T-helper 17 cell (primary cell): ENCODE results near the gene UBAC1. TPM values are rescaled to one million over a fixed set of nuclear protein-coding genes. Genes with fewer than 3 reads are reported as not detected.

Source experiments
- ATAC-seq: fragments of 150-1000 bp; cut with Tn5 transposase; 2 replicates; pipeline ENCODE4 v1.10.0; 2021; ENCODE audit warnings: mild to moderate bottlenecking, moderate library complexity
- DNase-seq, 3 donors: peaks; one replicate each; pipeline versions ENCODE4 v3.0.0 to v3.0.0-alpha.2; 2020 to 2021
- H3K9me3 ChIP-seq: one replicate; pipeline ENCODE4 v1.7.0; 2013; ENCODE audit warnings: low read length, mild to moderate bottlenecking; ENCODE audit not compliant: control insufficient read depth, poor library complexity, severe bottlenecking
- H3K27ac Mint-ChIP-seq: one replicate; pipeline ENCODE4 v1.8.0; 2022; ENCODE audit warnings: mild to moderate bottlenecking, moderate library complexity, mixed read lengths
- H3K27me3 Mint-ChIP-seq: one replicate; pipeline ENCODE4 v1.8.0; 2022; ENCODE audit warnings: mixed read lengths
- H3K36me3 Mint-ChIP-seq: one replicate; pipeline ENCODE4 v1.8.0; 2022; ENCODE audit warnings: low read depth, mixed read lengths
- H3K4me1 Mint-ChIP-seq: one replicate; pipeline ENCODE4 v1.8.0; 2022; ENCODE audit warnings: mild to moderate bottlenecking, mixed read lengths
- H3K4me3 Mint-ChIP-seq: one replicate; pipeline ENCODE4 v1.8.0; 2022; ENCODE audit warnings: mild to moderate bottlenecking, moderate library complexity, mixed read lengths
- total RNA-seq, 4 donors: library from RNA in 2 of 4; stranded (reverse) in 2 of 4; gene quantifications; one replicate each; pipeline ENCODE4 v1.2.3 and lab custom pipeline; 2022 to 2026

UBAC1 gene
- total RNA-seq, 2 donors from 2014 or later: 23.2 to 23.7 TPM

GRCh38 chr9:135978642-135979546, 17.7 kb upstream of the UBAC1 start:
- no peaks in the 10 kb centered on the region for H3K27me3 Mint-ChIP-seq
- DNase-seq (peak; percentile 27 to 44 (median 39)), ATAC-seq (peak; percentile 98)
- peak overlapping the region; percentile 73 for H3K4me3 Mint-ChIP-seq
- H3K36me3 Mint-ChIP-seq: no peaks in the 10 kb centered on the region
- no peaks in the 10 kb centered on the region for H3K9me3 ChIP-seq
- H3K27ac Mint-ChIP-seq: no peak overlapping the region
- H3K4me1 Mint-ChIP-seq: peaks cover 13% of the 10 kb centered on the region

- no peaks in the 10 kb centered on the region for H3K27me3 Mint-ChIP-seq
- H3K27ac Mint-ChIP-seq: no peak overlapping the region
- DNase-seq (no peak), ATAC-seq (no peak)
- H3K4me3 Mint-ChIP-seq: no peak overlapping the region
- H3K36me3 Mint-ChIP-seq: no peaks in the 10 kb centered on the region
- no peaks in the 10 kb centered on the region for H3K9me3 ChIP-seq
- peaks cover 13% of the 10 kb centered on the region for H3K4me1 Mint-ChIP-seq
Measured at GRCh38 chr9:135976944-135977343, 15.8 kb upstream of the UBAC1 start.

GRCh38 chr9:135976531-135976930, 15.4 kb upstream of the UBAC1 start:
- no peak overlapping the region for H3K4me3 Mint-ChIP-seq
- no peak overlapping the region for H3K27ac Mint-ChIP-seq

GRCh38 chr9:135975834-135976233, 14.7 kb upstream of the UBAC1 start:
- DNase-seq (no peak), ATAC-seq (no peak)
- H3K27ac Mint-ChIP-seq: no peak overlapping the region
- no peak overlapping the region for H3K4me3 Mint-ChIP-seq
- H3K4me1 Mint-ChIP-seq: peaks cover 13% of the 10 kb centered on the region
- no peaks in the 10 kb centered on the region for H3K9me3 ChIP-seq
- no peaks in the 10 kb centered on the region for H3K36me3 Mint-ChIP-seq
- H3K27me3 Mint-ChIP-seq: peaks cover under 1% of the 10 kb centered on the region

More at GRCh38 chr9:135976531-135976930, 15.4 kb upstream of the UBAC1 start:
- DNase-seq: no peak
- no peak for ATAC-seq
- Mint-ChIP-seq H3K27me3 (no peaks in the 10 kb centered on the region), H3K4me1 (peaks cover 13% of the 10 kb centered on the region), H3K36me3 (no peaks in the 10 kb centered on the region)
- no peaks in the 10 kb centered on the region for H3K9me3 ChIP-seq

GRCh38 chr9:135974220-135974573, 13.0 kb upstream of the UBAC1 start:
- no peaks in the 10 kb centered on the region for H3K9me3 ChIP-seq
- peaks cover 8% of the 10 kb centered on the region for H3K4me1 Mint-ChIP-seq
- DNase-seq (no peak), ATAC-seq (no peak)
- H3K4me3 Mint-ChIP-seq: no peak overlapping the region
- H3K27ac Mint-ChIP-seq: no peak overlapping the region
- no peaks in the 10 kb centered on the region for H3K36me3 Mint-ChIP-seq
- peaks cover 4% of the 10 kb centered on the region for H3K27me3 Mint-ChIP-seq

- H3K27me3 Mint-ChIP-seq: peaks cover 4% of the 10 kb centered on the region
- no peak for DNase-seq
- H3K27ac Mint-ChIP-seq: no peak overlapping the region
- peaks cover 3% of the 10 kb centered on the region for H3K4me1 Mint-ChIP-seq
- no peaks in the 10 kb centered on the region for H3K9me3 ChIP-seq
- no peak overlapping the region for H3K4me3 Mint-ChIP-seq
- no peaks in the 10 kb centered on the region for H3K36me3 Mint-ChIP-seq
- ATAC-seq: no peak
Measured at GRCh38 chr9:135973277-135974219, 12.4 kb upstream of the UBAC1 start.

- H3K36me3 Mint-ChIP-seq: no peaks in the 10 kb centered on the region
- no peaks in the 10 kb centered on the region for H3K9me3 ChIP-seq
- peaks cover 10% of the 10 kb centered on the region for H3K27me3 Mint-ChIP-seq
- no peak overlapping the region for H3K4me3 Mint-ChIP-seq
- DNase-seq (peak; percentile 38 to 46 (median 39)), ATAC-seq (peak; percentile 68)
- H3K4me1 Mint-ChIP-seq: peaks cover 11% of the 10 kb centered on the region
- no peak overlapping the region for H3K27ac Mint-ChIP-seq
Measured at GRCh38 chr9:135971892-135972291, 10.7 kb upstream of the UBAC1 start.

- H3K4me3 Mint-ChIP-seq: no peak overlapping the region
- peaks cover 10% of the 10 kb centered on the region for H3K27me3 Mint-ChIP-seq
- no peaks in the 10 kb centered on the region for H3K9me3 ChIP-seq
- no peaks in the 10 kb centered on the region for H3K36me3 Mint-ChIP-seq
- no peak overlapping the region for H3K27ac Mint-ChIP-seq
- H3K4me1 Mint-ChIP-seq: peaks cover 11% of the 10 kb centered on the region
- DNase-seq (no peak), ATAC-seq (no peak)
Measured at GRCh38 chr9:135971111-135971766, 10.1 kb upstream of the UBAC1 start.

GRCh38 chr9:135970128-135970815, 9.1 kb upstream of the UBAC1 start:
- ATAC-seq (no peak), DNase-seq (no peak)
- H3K9me3 ChIP-seq: no peaks in the 10 kb centered on the region
- H3K4me1 Mint-ChIP-seq: peaks cover 8% of the 10 kb centered on the region
- peaks cover 10% of the 10 kb centered on the region for H3K27me3 Mint-ChIP-seq
- no peak overlapping the region for H3K4me3 Mint-ChIP-seq
- H3K27ac Mint-ChIP-seq: no peak overlapping the region
- H3K36me3 Mint-ChIP-seq: no peaks in the 10 kb centered on the region

GRCh38 chr9:135969064-135969683, 8.0 kb upstream of the UBAC1 start:
- Mint-ChIP-seq H3K4me1 (peaks cover 8% of the 10 kb centered on the region), H3K4me3 (no peak overlapping the region), H3K27me3 (peaks cover 10% of the 10 kb centered on the region), H3K27ac (no peak overlapping the region), H3K36me3 (no peaks in the 10 kb centered on the region)
- ATAC-seq (no peak), DNase-seq (no peak)
- H3K9me3 ChIP-seq: no peaks in the 10 kb centered on the region

GRCh38 chr9:135968601-135969000, 7.4 kb upstream of the UBAC1 start:
- no peaks in the 10 kb centered on the region for H3K36me3 Mint-ChIP-seq

GRCh38 chr9:135968083-135968476, 6.9 kb upstream of the UBAC1 start:
- ATAC-seq: no peak
- H3K4me1 Mint-ChIP-seq: peaks cover 8% of the 10 kb centered on the region
- DNase-seq: no peak
- no peaks in the 10 kb centered on the region for H3K36me3 Mint-ChIP-seq
- H3K27ac Mint-ChIP-seq: peak overlapping the region; percentile 63
- H3K9me3 ChIP-seq: no peaks in the 10 kb centered on the region
- peaks cover 10% of the 10 kb centered on the region for H3K27me3 Mint-ChIP-seq
- H3K4me3 Mint-ChIP-seq: peak overlapping the region; percentile 39

More at GRCh38 chr9:135968601-135969000, 7.4 kb upstream of the UBAC1 start:
- Mint-ChIP-seq H3K4me1 (peaks cover 8% of the 10 kb centered on the region), H3K4me3 (no peak overlapping the region), H3K27me3 (peaks cover 10% of the 10 kb centered on the region), H3K27ac (no peak overlapping the region)
- ATAC-seq: no peak
- no peaks in the 10 kb centered on the region for H3K9me3 ChIP-seq
- no peak for DNase-seq
